NCI-H2196 treated with DMSO at 0.1 percent for 48 hours (cell line): ENCODE results near the gene ANKIB1.

ENCODE experiments used
- DNase-seq: peaks from one replicate; lab custom pipeline; 2025; ENCODE audit not compliant: unreplicated experiment; lab: John Stamatoyannopoulos, UW

ANKIB1 gene

GRCh38 chr7:92266415-92267241, 20.9 kb downstream of the ANKIB1 start:
- no peak for DNase-seq

GRCh38 chr7:92268921-92269320, 23.1 kb downstream of the ANKIB1 start:
- DNase-seq = no peak

GRCh38 chr7:92275327-92275726, 29.6 kb downstream of the ANKIB1 start:
- no peak for DNase-seq

DNA sequence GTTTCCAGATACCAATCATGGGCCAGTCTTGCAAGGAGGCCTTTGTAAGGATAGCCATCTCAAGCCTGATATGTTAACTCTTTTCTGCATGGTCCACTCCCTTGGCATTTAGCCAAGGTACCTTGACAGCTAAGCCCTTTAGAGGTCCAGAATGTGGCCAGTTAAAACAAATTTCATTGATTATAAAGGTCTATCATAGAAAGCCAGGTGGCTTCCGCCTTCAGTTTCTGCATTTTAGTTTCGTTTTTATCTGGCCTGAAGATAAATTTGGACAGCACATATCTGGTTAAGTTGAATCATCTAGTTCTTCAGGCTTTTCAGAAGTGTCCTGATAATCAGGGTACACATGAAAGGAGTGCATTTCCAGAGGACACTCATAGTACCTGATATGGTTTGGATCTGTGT, 30.7 kb downstream of the ANKIB1 start:
- no peak for DNase-seq

GRCh38 chr7:92279396-92280031, 33.7 kb downstream of the ANKIB1 start:
- DNase-seq = no peak

DNA sequence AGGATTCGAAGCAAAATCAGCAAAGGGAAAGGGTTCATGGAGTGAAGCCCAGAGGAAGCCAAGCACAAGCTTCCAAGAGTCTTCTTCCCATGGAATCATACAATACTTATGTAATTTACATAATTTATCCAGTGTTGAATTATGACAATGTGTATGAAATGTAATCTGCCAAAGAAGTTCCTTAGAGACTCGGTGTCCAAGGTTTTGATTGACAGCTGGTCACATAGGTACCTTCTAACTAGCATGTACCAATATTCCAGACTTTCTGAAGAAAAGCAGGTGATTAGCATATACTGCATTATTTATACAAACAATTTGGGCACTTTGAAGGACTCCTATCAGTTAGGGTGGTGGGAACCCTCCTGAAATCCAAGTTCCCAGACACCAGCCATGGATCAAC, 35.3 kb downstream of the ANKIB1 start:
- no peak for DNase-seq

GRCh38 chr7:92282221-92282814, 36.5 kb downstream of the ANKIB1 start:
- no peak for DNase-seq

GRCh38 chr7:92282930-92283329, 37.2 kb downstream of the ANKIB1 start:
- DNase-seq = no peak

DNA sequence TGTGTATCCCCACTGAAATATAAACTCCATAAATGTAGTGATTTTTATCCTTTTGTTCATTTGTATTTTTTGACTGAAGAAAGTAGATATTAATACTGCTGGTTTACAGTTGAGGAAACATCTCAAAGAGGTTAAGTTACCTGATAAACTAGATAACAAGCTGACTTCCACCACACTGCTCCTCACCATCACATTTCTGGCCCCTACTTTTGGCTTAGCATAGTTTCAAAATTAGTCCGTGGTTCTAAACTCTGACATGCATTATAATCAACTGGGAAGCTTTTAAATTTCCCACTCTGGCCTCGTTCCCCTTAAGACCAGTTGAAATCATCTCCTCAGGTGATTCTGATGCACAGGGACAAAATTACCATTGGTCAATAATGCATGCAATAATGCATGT, 43.5 kb downstream of the ANKIB1 start:
- DNase-seq = no peak

GRCh38 chr7:92292981-92293380, 47.2 kb downstream of the ANKIB1 start:
- no peak for DNase-seq

- DNase-seq = no peak
These were observed 48.3 kb downstream of the ANKIB1 start for GRCh38 chr7:92293896-92294590.

DNA sequence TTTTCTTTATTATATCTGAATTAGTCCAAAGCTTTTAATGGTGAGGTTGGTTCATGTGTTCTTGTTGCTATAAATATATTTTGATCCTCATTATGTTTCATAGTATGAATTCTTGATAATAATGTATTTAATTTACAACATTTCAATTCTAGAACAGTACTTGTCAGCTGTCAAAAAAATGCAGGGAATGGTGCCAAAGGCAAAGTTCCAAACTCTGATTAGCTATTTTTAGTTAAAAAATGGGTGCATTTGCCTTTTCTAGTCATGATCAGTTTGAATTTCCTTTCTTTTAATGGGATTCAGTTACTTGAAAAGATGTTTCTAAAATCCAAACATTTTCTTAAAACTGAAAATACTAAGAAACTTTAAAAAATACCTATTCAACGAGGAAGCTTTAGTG, 49.6 kb downstream of the ANKIB1 start:
- DNase-seq = no peak

DNA sequence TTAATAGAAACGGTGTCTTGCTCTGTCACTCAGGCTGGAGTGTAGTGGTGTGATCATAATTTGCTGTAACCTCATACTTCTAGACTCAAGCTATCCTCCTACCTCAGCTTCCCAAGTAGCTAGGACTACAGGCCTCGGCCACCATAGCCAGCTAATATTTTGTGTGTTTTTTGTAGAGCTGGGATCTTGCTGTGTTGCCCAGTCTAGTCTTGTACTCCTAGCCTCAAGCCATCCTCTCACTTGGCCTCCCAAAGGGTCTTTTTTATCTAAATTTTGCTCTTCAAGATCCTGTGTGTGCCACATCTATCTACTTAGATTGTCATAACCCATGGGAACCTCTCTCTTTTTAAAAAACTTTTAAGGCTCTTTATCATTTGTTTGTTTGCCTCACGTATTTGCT, 50.5 kb downstream of the ANKIB1 start:
- no peak for DNase-seq

GRCh38 chr7:92296880-92297445, 51.2 kb downstream of the ANKIB1 start:
- DNase-seq = no peak

DNA sequence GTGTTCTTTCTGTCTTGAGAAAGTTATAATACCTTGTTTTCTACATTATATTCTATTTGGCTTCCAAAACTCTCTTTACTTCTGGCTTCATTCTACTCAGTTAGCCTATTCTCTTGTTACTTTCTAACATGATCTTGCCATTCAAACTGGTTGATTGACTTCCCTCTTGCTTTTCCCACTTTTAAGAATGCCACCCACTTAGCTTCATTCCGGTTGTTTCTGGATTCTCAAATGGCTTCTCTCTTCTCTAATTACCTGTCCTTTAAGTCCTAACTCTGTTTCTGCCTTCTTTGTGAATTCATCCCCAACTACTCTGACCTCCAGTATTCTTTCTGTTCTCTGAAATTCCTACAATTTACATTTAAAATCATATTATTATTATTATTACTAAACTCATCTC, 52.0 kb downstream of the ANKIB1 start:
- DNase-seq = no peak

DNA sequence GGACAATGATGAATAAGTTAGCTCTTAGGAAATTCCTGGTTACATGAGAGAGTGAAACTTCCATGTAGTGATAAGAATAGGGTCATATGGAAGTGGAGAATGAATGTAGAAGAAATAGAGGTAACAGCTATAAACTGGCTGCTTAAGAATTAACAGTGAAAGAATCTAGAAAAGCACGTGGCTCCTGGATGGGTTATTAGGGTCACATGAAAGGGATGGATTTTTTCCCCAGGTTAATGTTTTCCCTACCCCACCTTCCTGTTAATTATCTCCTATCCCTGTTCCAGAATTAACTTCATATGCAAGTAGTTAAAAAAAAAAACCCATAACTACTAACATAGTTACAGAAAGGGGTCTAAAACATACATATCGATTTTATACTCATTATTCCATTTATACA, 58.0 kb downstream of the ANKIB1 start:
- no peak for DNase-seq

DNA sequence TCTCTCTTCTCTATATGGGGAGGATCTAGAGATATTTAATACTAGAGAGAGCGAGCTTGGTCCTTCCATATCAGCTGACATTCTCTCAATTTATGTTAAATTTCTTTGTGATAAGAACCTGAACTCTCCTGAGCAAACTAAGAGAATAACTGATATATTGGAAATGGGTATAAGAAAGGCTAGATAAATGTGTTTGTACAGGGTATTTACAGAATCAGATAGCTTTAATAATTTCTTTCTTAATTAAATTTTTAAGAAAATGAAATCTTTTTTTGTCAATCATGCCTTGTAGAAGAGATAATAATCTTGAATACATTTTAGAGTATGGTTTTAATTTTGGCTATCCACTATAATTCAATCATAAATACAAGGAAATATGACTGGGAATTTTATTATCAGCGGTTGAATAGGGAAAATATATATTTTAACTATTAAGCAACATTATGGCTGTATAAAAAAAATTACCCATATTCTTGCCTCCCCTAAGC, 58.7 kb downstream of the ANKIB1 start:
- no peak for DNase-seq

GRCh38 chr7:92306153-92306552, 60.4 kb downstream of the ANKIB1 start:
- DNase-seq = no peak

DNA sequence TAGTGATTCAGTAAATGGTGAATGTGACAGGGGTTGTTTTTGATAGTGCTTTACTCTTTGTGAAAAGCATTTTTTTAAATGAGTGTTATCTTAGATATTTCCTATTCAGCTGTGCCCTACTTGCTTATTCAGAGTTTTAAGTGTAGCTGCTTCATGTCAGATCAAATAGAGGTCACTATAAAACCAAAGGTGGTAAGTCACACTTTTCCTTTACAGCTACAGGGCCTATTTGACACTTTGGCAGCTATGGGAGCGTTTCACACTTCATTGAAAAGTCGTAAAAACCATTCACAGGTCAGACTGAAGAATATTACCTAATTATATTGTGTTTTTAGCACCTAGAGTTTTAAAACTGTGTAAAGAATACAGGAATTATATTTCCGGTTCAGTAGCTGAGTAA, 67.3 kb downstream of the ANKIB1 start:
- DNase-seq = no peak

- DNase-seq = no peak
These were observed 73.5 kb downstream of the ANKIB1 start for GRCh38 chr7:92319243-92319642.

- no peak for DNase-seq
These were observed 79.4 kb downstream of the ANKIB1 start for GRCh38 chr7:92325173-92325572.
